Eye (tissue), 1 donor: ENCODE data around the gene PHYH.
"Not testable (repeated sequence)": the region's sequence is repeated elsewhere in the genome, so short reads cannot be mapped to it uniquely, and the experiment has no call there.

Experiments used
- DNase-seq: peaks from one replicate; pipeline ENCODE4 v3.0.0-alpha.2; 2015

The PHYH gene

GRCh38 chr10:13270877-13271551 is 28.9 kb downstream of the PHYH start:
- no peak for DNase-seq

GRCh38 chr10:13268841-13269240 is 31.0 kb downstream of the PHYH start:
- DNase-seq, result no peak

GRCh38 chr10:13268310-13268709 is 31.6 kb downstream of the PHYH start:
- DNase-seq, result no peak

GRCh38 chr10:13263591-13263990 is 36.3 kb downstream of the PHYH start:
- DNase-seq, result no peak

DNA sequence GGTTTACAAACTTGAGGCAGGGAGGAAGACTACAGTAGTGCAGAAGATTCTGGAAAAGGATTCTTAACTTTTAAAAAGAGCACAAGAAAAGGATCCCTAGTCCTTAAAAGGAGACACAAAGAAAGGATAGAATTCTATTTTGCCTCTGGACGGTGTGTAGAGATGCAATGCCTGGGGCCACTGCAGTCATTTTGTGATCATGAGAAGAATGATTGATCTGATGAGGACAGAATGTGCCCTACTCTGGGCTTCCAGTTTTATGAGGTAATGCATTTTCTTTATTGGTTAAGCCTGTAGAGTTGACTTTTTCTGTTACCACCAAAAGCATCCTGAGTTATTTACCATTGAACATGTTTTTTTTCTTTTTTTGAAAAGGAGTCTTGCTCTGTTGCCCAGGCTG is 37.4 kb downstream of the PHYH start:
- DNase-seq, result no peak

- DNase-seq, result no peak
Measured at GRCh38 chr10:13257621-13258140, 42.2 kb downstream of the PHYH start.

- no peak for DNase-seq
Measured at GRCh38 chr10:13256627-13257026, 43.2 kb downstream of the PHYH start.

- DNase-seq, result no peak
Measured at GRCh38 chr10:13253726-13254125, 46.1 kb downstream of the PHYH start.

- no peak for DNase-seq
Measured at GRCh38 chr10:13247784-13248183, 52.1 kb downstream of the PHYH start.

GRCh38 chr10:13247246-13247645 is 52.6 kb downstream of the PHYH start:
- no peak for DNase-seq

- DNase-seq, result not testable (repeated sequence)
Measured at GRCh38 chr10:13242260-13242659, 57.6 kb downstream of the PHYH start.

- DNase-seq, result no peak
Measured at GRCh38 chr10:13241613-13242012, 58.3 kb downstream of the PHYH start.

GRCh38 chr10:13239923-13240322 is 59.9 kb downstream of the PHYH start:
- DNase-seq, result no peak

DNA sequence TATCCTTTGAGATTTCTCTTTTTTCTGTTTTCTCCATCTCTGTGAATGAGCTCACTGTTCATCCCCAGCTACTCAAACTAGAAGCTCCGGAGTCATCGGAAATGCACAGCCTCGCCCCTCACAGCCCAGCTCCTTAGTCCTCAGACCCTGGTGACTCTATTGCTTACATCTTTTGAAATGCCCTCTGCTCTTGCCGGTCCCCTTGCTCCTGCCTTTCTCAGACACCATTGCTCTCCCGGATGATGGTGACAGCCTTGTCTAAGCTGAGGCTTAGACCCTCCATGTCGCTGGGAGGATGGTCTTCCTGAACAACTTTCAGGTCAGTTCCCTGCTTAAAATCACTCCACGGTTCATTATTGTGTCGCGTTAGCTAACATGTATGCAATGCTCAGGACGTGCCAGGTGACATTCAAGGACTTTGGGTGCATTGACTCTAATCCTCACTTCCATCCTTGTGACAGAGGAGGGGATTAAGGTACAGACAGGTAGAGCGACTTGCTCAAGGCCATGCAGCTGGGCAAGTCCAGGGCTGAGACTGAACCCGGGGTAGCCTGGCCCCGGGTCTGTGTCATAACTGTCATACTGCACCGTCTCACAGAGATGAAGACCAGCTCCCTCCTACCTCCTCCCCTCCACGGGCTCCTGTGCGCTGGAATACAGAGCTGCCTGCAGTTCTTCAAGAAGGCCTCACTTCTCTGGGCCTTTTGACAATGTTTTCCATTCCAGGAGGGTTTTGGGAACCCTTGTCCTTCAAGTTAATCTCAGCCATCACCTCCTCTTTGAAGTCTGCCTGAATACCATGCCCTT is 61.4 kb downstream of the PHYH start:
- no peak for DNase-seq

GRCh38 chr10:13236638-13237037 is 63.2 kb downstream of the PHYH start:
- no peak for DNase-seq

DNA sequence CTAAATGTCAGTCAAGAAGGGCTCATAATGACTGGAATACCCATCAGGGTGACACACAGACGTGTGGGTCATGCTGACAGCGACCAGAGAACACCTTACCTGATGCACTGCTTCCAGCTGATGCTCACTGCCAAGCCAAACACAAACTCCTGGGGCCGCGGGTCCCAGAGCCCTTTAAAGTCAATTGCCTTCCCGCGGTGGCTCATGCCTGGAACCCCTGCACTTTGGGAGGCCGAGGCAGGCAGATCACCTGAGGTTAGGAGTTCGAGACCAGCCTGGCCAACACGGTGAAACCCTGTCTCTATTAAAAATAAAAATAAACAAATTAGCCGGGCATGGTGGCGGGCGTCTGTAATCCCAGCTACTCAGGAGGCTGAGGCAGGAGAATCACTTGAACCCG is 65.1 kb downstream of the PHYH start:
- not testable (repeated sequence) for DNase-seq

GRCh38 chr10:13234172-13234571 is 65.7 kb downstream of the PHYH start, which contains the start of gene UCMA:
TSS of gene UCMA (minus strand) at chr10:13234374. CDS start at chr10:13234258, 116 bp downstream.
- DNase-seq, result no peak

DNA sequence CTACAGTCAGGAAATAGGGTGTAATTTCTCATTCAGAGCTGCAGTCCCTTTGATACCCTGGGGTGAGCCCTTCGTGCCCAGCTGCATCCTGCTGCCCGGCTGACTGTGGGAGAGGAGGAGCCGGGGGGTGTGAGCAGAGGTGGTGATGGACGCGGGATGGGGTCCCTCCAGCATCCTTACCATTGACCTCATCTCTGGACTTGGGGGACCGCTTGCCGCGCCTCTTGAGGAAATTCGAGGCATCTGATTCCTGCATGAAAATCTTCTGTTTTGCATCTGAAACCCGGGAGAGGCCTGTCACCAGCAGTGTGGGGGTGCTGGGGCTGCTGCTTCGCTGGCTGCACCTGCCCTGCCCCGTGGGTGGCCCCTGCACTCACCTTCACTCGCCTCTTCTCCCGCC is 66.5 kb downstream of the PHYH start:
- DNase-seq, result no peak

DNA sequence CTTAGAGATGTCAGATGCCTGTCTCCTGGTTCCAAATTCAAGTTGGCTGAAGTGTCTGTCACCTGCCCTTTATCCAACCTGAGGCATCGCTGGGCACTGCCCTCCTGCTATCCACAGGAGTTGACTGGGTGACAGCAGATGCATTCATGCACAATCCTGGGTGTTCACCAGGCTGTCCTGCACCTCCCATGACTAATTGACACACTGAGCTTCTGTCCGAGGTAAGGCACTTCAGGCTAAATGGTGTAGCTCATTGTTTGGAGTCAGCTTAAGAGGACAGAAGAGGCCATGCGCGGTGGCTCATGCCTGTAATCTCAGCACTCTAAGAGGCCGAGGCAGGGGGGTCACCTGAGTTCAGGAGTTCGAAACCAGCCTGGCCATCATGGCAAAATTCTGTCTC is 68.1 kb downstream of the PHYH start:
- DNase-seq, result no peak

- no peak for DNase-seq
Measured at GRCh38 chr10:13231190-13231589, 68.7 kb downstream of the PHYH start.
